ENCODE results near the gene BOLA1.
A peak's percentile ranks its signal among the peaks of the same experiment; 100 is the strongest.
"Not testable (repeated sequence)": the region's sequence is repeated elsewhere in the genome, so short reads cannot be mapped to it uniquely, and the experiment has no call there.

Gene BOLA1

GRCh38 chr1:149884433-149885338 lies 14.7 kb upstream of the BOLA1 start:
- Histone ChIP-seq H3K27ac (ENCODE audit: low read depth, low read length) (peak overlapping the region; percentile 98), H3F3A (ENCODE audit: control insufficient read depth, insufficient read depth) (peaks cover 41% of the 10 kb centered on the region), H4K20me1 (ENCODE audit: control insufficient read depth, insufficient read depth, low read depth, low read length) (no peaks in the 10 kb centered on the region), H3K9me3 (ENCODE audit: control insufficient read depth, insufficient read depth, low read length) (no peaks in the 10 kb centered on the region), H3K4me1 (ENCODE audit: control insufficient read depth, low read length) (peaks cover 43% of the 10 kb centered on the region), H3K27me3 (ENCODE audit: control insufficient read depth, low read length) (no peaks in the 10 kb centered on the region), H3K36me3 (ENCODE audit: control insufficient read depth, low read length) (peaks cover 4% of the 10 kb centered on the region), H3K79me2 (ENCODE audit: control insufficient read depth, low read length) (no peaks in the 10 kb centered on the region), H3K9me2 (replicated peaks; ENCODE audit: control insufficient read depth, low read length) (no peaks in the 10 kb centered on the region), H3K4me3 (ENCODE audit: low read length) (peak overlapping the region; percentile 84), H3K4me2 (ENCODE audit: low read length) (peak overlapping the region; percentile 92)
- TF ChIP-seq EZH2phosphoT487 (IDR thresholded peaks at IDR 0.05; ENCODE audit: borderline replicate concordance, low read length), result no peak
- no peak for TF ChIP-seq CTCF (IDR thresholded peaks at IDR 0.05; ENCODE audit: low read depth, low read length, poor library complexity, severe bottlenecking)

GRCh38 chr1:149885339-149886120 lies 13.8 kb upstream of the BOLA1 start:
- no peak for TF ChIP-seq CTCF (IDR thresholded peaks at IDR 0.05; ENCODE audit: low read depth, low read length, poor library complexity, severe bottlenecking)
- TF ChIP-seq EZH2phosphoT487 (IDR thresholded peaks at IDR 0.05; ENCODE audit: borderline replicate concordance, low read length), result no peak
- Histone ChIP-seq H3K4me2 (ENCODE audit: low read length) (peak overlapping the region; percentile 92), H3K79me2 (ENCODE audit: control insufficient read depth, low read length) (no peaks in the 10 kb centered on the region), H3K27ac (ENCODE audit: low read depth, low read length) (peak overlapping the region; percentile 98), H3K27me3 (ENCODE audit: control insufficient read depth, low read length) (no peaks in the 10 kb centered on the region), H3K4me1 (ENCODE audit: control insufficient read depth, low read length) (peaks cover 51% of the 10 kb centered on the region), H3K36me3 (ENCODE audit: control insufficient read depth, low read length) (peaks cover 4% of the 10 kb centered on the region), H3K9me2 (replicated peaks; ENCODE audit: control insufficient read depth, low read length) (no peaks in the 10 kb centered on the region), H3K9me3 (ENCODE audit: control insufficient read depth, insufficient read depth, low read length) (no peaks in the 10 kb centered on the region), H4K20me1 (ENCODE audit: control insufficient read depth, insufficient read depth, low read depth, low read length) (no peaks in the 10 kb centered on the region), H3F3A (ENCODE audit: control insufficient read depth, insufficient read depth) (peaks cover 42% of the 10 kb centered on the region), H3K4me3 (ENCODE audit: low read length) (peak overlapping the region; percentile 84)

GRCh38 chr1:149886121-149886395 lies 13.3 kb upstream of the BOLA1 start:
- not testable (repeated sequence) for H3K36me3 ChIP-seq (ENCODE audit: control insufficient read depth, low read length); H3K9me3 ChIP-seq (ENCODE audit: control insufficient read depth, insufficient read depth, low read length); H3K79me2 ChIP-seq (ENCODE audit: control insufficient read depth, low read length); H3K27me3 ChIP-seq (ENCODE audit: control insufficient read depth, low read length); H4K20me1 ChIP-seq (ENCODE audit: control insufficient read depth, insufficient read depth, low read depth, low read length); H3K9me2 ChIP-seq (replicated peaks; ENCODE audit: control insufficient read depth, low read length)
- peak overlapping the region; percentile 84 for H3K4me3 ChIP-seq (ENCODE audit: low read length)
- peaks cover 42% of the 10 kb centered on the region for H3F3A ChIP-seq (ENCODE audit: control insufficient read depth, insufficient read depth)
- H3K27ac ChIP-seq (ENCODE audit: low read depth, low read length), result peak overlapping the region; percentile 98
- peak overlapping the region; percentile 92 for H3K4me2 ChIP-seq (ENCODE audit: low read length)
- H3K4me1 ChIP-seq (ENCODE audit: control insufficient read depth, low read length), result peaks cover 52% of the 10 kb centered on the region
